Body of pancreas (tissue), 4 donors: ENCODE data around the gene CEP250. TPM values are rescaled to one million over a fixed set of nuclear protein-coding genes. Genes with fewer than 3 reads are reported as not detected.

Source experiments
- ATAC-seq: fragments of 150-250 bp; one replicate; pipeline ENCODE4 v1.9.1; 2016
- DNase-seq, 4 donors: peaks; one replicate each; pipeline ENCODE4 v3.0.0-alpha.2; 2019
- H3K27ac ChIP-seq, 4 donors: fragments of 200-600 bp; sonication (generic); 1 replicate in 3 of 4; 2 replicates in 1 of 4; pipeline versions ENCODE4 v1.5.1 to v1.6.1; 2016 to 2019; ENCODE audit warnings: mild to moderate bottlenecking in 1 of 4, mixed read lengths in 1 of 4, moderate library complexity in 1 of 4
- H3K27me3 ChIP-seq, 2 donors: fragments of 200-600 bp; sonication (generic); one replicate each; pipeline ENCODE4 v1.6.0; 2016; ENCODE audit warnings: mild to moderate bottlenecking in 1 of 2
- H3K36me3 ChIP-seq, 2 donors: fragments of 200-600 bp; sonication (generic); replicated peaks in 1 of 2; 2 replicates each; pipeline ENCODE4 v1.5.1; 2016; ENCODE audit warnings: low read depth in 2 of 2; ENCODE audit not compliant: insufficient read depth in 1 of 2
- H3K4me1 ChIP-seq: fragments of 200-600 bp; sonication (generic); one replicate; pipeline ENCODE4 v1.6.0; 2016
- H3K4me3 ChIP-seq, 2 donors: fragments of 200-600 bp; sonication (generic); 1 replicate in 1 of 2; 2 replicates in 1 of 2; pipeline ENCODE4 v1.5.1; 2016 to 2019
- H3K9me3 ChIP-seq, 3 donors: fragments of 200-600 bp; sonication (generic); 1 replicate in 2 of 3; 2 replicates in 1 of 3; pipeline ENCODE4 v1.5.1; 2016
- CTCF ChIP-seq, 7 experiments: fragments of 450-650 bp in 4 of 7; fragments of 200-600 bp in 3 of 7; sonication (generic) in 3 of 7; IDR thresholded peaks; one replicate each; pipeline ENCODE4 v1.5.1; 2016 to 2019; ENCODE audit warnings: antibody characterized with exemption in 7 of 7
- POLR2A ChIP-seq, 3 donors: fragments of 450-650 bp; IDR thresholded peaks; one replicate each; pipeline ENCODE4 v1.6.1; 2016; ENCODE audit warnings: antibody characterized with exemption in 3 of 3, mild to moderate bottlenecking in 2 of 3
- WGBS, 2 donors: methylation state at CpG; one replicate each; pipeline ENCODE4 v1.1.5; 2017; 5-methylcytosine and 5-hydroxymethylcytosine counted together
- intact Hi-C: fragments of 100-400 bp; cut with DNase I; formaldehyde crosslinking; loops from one replicate; pipeline ENCODE4 v1.15.1; 2023
- total RNA-seq, 2 donors: library from RNA; depleted of rRNA; stranded (reverse); fragments of >200 nt; gene quantifications; one replicate each; pipeline ENCODE4 v1.1.0, GENCODE V29; 2016

CEP250 gene
- total RNA-seq, 2 donors from 2014 or later = 7.8 to 27.0 TPM

- H3K4me1 ChIP-seq = peaks cover 15% of the 10 kb centered on the region
- H3K27ac ChIP-seq = no peak overlapping the region
- H3K4me3 ChIP-seq = no peak overlapping the region
- TF ChIP-seq CTCF (IDR thresholded peaks at IDR 0.05) = no peak
- no peak for TF ChIP-seq POLR2A (IDR thresholded peaks at IDR 0.05)
- DNase-seq (peak; percentile 49 to 65 (median 56)), ATAC-seq (no peak)
- WGBS, 2 donors = 42 to 49% methylated on average over 11 of the region's 11 CpGs
- no peaks in the 10 kb centered on the region for H3K36me3 ChIP-seq
- no peaks in the 10 kb centered on the region for H3K9me3 ChIP-seq
- H3K27me3 ChIP-seq = no peaks in the 10 kb centered on the region
- intact Hi-C loops = no loop called here
Measured at GRCh38 chr20:35539756-35540212, 84.4 kb downstream of the CEP250 start.

- Histone ChIP-seq H3K9me3 (no peaks in the 10 kb centered on the region), H3K4me1 (peaks cover 15% of the 10 kb centered on the region), H3K27me3 (no peaks in the 10 kb centered on the region), H3K4me3 (no peak overlapping the region), H3K36me3 (no peaks in the 10 kb centered on the region), H3K27ac (peak overlapping the region in 1 of 4 donors; percentile 85)
- TF ChIP-seq CTCF (IDR thresholded peaks at IDR 0.05) (no peak), POLR2A (IDR thresholded peaks at IDR 0.05) (no peak)
- 25 to 44% methylated on average over 7 to 13 of the region's 13 CpGs for WGBS, 2 donors
- intact Hi-C loops = no loop called here
- ATAC-seq = peak; percentile 2
- no peak for DNase-seq
Measured at GRCh38 chr20:35541118-35541782, 85.9 kb downstream of the CEP250 start.

GRCh38 chr20:35541783-35542662 lies 86.6 kb downstream of the CEP250 start, which contains the start of gene ERGIC3:
Gene ERGIC3, plus strand, starts transcription at chr20:35542078. Its CDS starts 20 bp downstream, at chr20:35542098.
- peak within 1 kb of the TSS; percentile 18 to 85 (median 66) for H3K27ac ChIP-seq
- intact Hi-C loops = no loop called here
- DNase-seq = peak; percentile 98
- ATAC-seq = peak; percentile 100
- H3K27me3 ChIP-seq = no peaks in the 10 kb centered on the region
- no peaks in the 10 kb centered on the region for H3K9me3 ChIP-seq
- H3K36me3 ChIP-seq = no peaks in the 10 kb centered on the region
- H3K4me1 ChIP-seq = peaks cover 15% of the 10 kb centered on the region
- TF ChIP-seq CTCF (IDR thresholded peaks at IDR 0.05) (no peak), POLR2A (IDR thresholded peaks at IDR 0.05) (peak; percentile 19 to 73 (median 69))
- peak within 1 kb of the TSS; percentile 49 to 55 for H3K4me3 ChIP-seq
- 2 to 22% methylated on average over 12 to 56 of the region's 57 CpGs for WGBS, 2 donors

- TF ChIP-seq POLR2A (IDR thresholded peaks at IDR 0.05) = no peak
- no peak for TF ChIP-seq CTCF (IDR thresholded peaks at IDR 0.05)
- no peak for ATAC-seq
Measured at GRCh38 chr20:35542990-35543389, 87.6 kb downstream of the CEP250 start.

More at GRCh38 chr20:35542990-35543389, 87.6 kb downstream of the CEP250 start:
- Histone ChIP-seq H3K36me3 (no peaks in the 10 kb centered on the region), H3K4me1 (peaks cover 15% of the 10 kb centered on the region), H3K27me3 (no peaks in the 10 kb centered on the region), H3K9me3 (no peaks in the 10 kb centered on the region), H3K27ac (no peak overlapping the region), H3K4me3 (no peak overlapping the region)
- DNase-seq = no peak
- intact Hi-C loops = no loop called here
- WGBS, 2 donors = 83 to 94% methylated on average over 1 of the region's 1 CpG
